MG63 (cell line): Measurements from ENCODE around the gene CDH23. TPM values are rescaled to one million over a fixed set of nuclear protein-coding genes. Genes with fewer than 3 reads are reported as not detected.

ENCODE experiments used
- DNase-seq: peaks from one replicate; pipeline ENCODE4 v3.0.0-alpha.2; 2020
- H3K27me3 ChIP-seq: fragments of 250-450 bp; sonication (Bioruptor Pico); 2 replicates; pipeline ENCODE4 v1.5.1; 2020; ENCODE audit warnings: mild to moderate bottlenecking, moderate library complexity
- H3K36me3 ChIP-seq: fragments of 250-450 bp; sonication (Bioruptor Pico); 2 replicates; pipeline ENCODE4 v1.5.1; 2020; ENCODE audit warnings: mild to moderate bottlenecking, moderate library complexity
- H3K4me3 ChIP-seq: fragments of 250-450 bp; sonication (Bioruptor Pico); 2 replicates; pipeline ENCODE4 v1.5.1; 2020; ENCODE audit warnings: mild to moderate bottlenecking, moderate library complexity
- H3K9me3 ChIP-seq: fragments of 250-450 bp; sonication (Bioruptor Pico); 2 replicates; pipeline ENCODE4 v1.5.1; 2020; ENCODE audit warnings: mild to moderate bottlenecking, moderate library complexity
- total RNA-seq: library from RNA; depleted of rRNA; stranded (reverse); fragments of >200 nt; shearing (Covaris generic); gene quantifications from 2 replicates; pipeline ENCODE4 v1.2.3, GENCODE V29; 2014; ENCODE audit warnings: low replicate concordance

Gene CDH23
- total RNA-seq, 1 experiment from 2014 or later = 0.07 TPM

DNA sequence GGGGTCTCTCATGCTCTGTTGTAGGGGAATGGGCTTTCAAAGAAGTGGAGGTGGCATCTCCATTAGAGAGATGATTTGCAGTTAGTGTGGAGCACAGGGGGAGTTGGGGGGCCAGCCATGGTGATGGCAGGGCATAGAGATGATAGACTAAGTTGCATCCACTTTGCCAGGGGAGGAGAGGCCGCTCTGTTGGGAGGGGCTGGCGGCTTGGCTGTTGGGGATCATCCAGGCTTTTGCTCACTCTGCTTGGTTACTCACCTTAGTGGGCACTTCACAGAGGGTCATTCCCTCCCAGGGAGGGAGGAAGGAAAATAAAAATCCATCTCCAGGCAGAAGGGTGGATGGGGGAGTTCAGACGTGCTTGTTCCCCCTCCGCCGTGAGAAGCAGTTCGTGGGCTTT lies 31.4 kb upstream of the CDH23 start:
- DNase-seq = no peak
- Histone ChIP-seq H3K9me3 (no peaks in the 10 kb centered on the region), H3K27me3 (no peaks in the 10 kb centered on the region)

DNA sequence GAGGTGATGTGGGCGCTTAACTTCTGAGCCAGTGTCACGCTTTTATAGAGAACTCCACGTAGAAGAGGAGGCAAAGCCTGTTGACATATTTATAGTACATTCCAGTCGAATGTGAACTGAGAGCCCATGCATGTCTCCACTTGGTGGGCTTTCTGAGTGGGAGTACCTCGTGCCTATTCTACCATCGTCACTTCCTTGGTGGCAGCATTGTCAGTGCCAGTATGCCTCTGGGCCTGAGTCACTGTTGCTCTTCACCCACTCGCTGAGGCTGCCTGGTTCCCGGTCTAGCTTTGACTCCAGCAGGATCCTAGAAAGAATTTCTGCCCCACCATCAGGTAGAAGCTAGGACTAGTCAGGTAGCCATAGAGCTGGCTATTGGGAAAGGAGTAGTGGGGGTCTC lies 30.0 kb upstream of the CDH23 start:
- H3K9me3 ChIP-seq = no peaks in the 10 kb centered on the region

More for the DNA sequence above, 31.4 kb upstream of the CDH23 start:
- no peak overlapping the region for H3K4me3 ChIP-seq
- H3K36me3 ChIP-seq = no peaks in the 10 kb centered on the region

DNA sequence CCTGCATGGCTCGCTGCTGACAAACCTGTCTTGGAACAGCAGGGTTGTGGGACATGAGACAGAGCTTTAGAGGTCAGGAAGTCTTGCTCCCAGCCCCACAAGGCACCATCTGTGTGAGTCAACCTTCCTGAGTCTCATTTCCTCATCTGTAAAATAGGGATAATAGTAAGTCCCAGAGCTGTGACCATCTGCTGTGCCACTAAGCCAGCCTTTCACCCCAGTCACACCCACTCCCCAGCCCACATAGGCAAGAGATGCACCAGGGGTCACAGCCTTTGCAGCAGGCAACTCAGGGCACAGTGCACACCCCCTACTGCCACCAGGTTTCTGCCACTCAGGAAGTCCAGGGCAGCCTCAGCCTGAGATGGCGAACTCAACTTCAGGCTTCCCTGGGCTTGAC lies 29.4 kb upstream of the CDH23 start:
- Histone ChIP-seq H3K27me3 (no peaks in the 10 kb centered on the region), H3K36me3 (no peaks in the 10 kb centered on the region), H3K9me3 (no peaks in the 10 kb centered on the region), H3K4me3 (no peak overlapping the region)
- no peak for DNase-seq

More for the DNA sequence above, 30.0 kb upstream of the CDH23 start:
- Histone ChIP-seq H3K4me3 (no peak overlapping the region), H3K27me3 (no peaks in the 10 kb centered on the region), H3K36me3 (no peaks in the 10 kb centered on the region)
- DNase-seq = no peak

- DNase-seq = no peak
- no peak overlapping the region for H3K4me3 ChIP-seq
- no peaks in the 10 kb centered on the region for H3K36me3 ChIP-seq
- no peaks in the 10 kb centered on the region for H3K27me3 ChIP-seq
- H3K9me3 ChIP-seq = no peaks in the 10 kb centered on the region
Measured at GRCh38 chr10:71368176-71368575, 28.5 kb upstream of the CDH23 start.

GRCh38 chr10:71368643-71369042 lies 28.1 kb upstream of the CDH23 start:
- no peak overlapping the region for H3K4me3 ChIP-seq
- H3K27me3 ChIP-seq = no peaks in the 10 kb centered on the region
- no peaks in the 10 kb centered on the region for H3K36me3 ChIP-seq
- no peaks in the 10 kb centered on the region for H3K9me3 ChIP-seq
- no peak for DNase-seq

DNA sequence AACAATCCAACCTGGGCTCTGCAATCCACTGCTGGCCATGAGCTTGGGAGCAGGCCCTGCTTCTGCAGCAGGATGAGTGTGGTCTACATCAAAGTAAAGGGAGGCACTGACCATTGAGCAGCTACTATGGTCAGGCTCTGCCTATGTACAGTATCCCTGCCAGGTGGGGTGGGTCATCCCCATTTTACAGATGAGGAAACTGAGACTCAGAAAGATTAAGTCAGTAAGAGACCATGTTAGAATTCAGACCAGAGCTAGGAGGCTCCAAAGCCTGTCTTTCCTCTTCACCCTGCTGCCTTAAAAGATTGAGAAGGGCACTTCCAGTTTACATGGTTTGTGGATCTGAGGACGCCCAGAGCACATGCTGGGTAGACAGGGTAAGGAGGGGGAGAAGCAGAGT lies 27.1 kb upstream of the CDH23 start:
- Histone ChIP-seq H3K4me3 (no peak overlapping the region), H3K9me3 (no peaks in the 10 kb centered on the region), H3K27me3 (no peaks in the 10 kb centered on the region), H3K36me3 (no peaks in the 10 kb centered on the region)
- DNase-seq = no peak

DNA sequence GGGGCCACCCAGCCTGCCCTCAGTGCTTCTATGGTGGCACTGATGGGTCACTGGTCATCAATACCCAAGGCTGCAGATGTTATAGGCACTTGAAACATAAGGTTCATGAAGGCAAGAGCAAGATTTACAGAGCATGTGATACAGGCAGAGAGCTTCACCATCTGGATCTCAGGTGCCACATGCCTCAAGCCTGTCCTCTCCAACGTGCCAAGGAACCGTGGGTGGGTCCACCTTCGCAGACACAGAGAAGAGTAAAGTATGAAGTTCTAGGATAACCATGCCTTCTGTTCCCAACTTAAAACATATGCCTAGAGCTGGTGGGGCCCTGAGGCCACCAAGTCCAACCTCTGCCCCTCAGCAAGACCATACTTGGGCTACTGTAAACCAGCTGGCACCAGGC lies 26.7 kb upstream of the CDH23 start:
- no peak for DNase-seq
- no peak overlapping the region for H3K4me3 ChIP-seq
- H3K36me3 ChIP-seq = no peaks in the 10 kb centered on the region
- no peaks in the 10 kb centered on the region for H3K27me3 ChIP-seq
- H3K9me3 ChIP-seq = no peaks in the 10 kb centered on the region

GRCh38 chr10:71371750-71372166 lies 25.0 kb upstream of the CDH23 start:
- DNase-seq = no peak

DNA sequence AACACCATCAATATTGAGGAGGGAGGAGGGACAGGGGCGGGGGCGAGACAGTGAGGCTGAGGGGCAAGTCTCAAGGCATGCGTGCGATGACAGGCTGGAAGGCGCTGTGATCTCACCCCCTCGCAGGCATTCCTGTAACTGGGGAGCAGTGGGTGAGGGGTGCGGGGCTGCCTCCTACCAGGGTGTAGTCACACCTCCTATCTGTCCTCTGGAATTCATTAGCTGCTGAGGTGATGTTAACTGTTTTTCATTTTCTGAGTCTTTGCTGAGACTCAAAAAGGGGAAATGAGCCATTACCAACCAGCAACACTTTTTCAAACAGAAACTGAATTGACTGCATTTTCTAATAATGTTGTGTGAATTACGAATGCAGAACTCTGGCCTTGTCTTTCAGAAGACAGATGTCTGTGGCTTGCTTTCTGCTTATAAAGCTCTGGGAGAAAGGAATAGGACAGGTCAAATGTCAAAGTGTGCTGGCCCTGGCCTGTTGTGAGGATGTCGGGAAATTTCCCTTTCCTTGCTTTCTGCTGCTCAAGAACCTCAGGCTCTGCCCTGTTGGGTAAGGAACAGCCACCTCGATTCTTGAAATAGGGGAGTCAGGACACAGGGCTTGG lies 23.7 kb upstream of the CDH23 start:
- DNase-seq = no peak
- H3K27me3 ChIP-seq = no peaks in the 10 kb centered on the region
- H3K9me3 ChIP-seq = no peaks in the 10 kb centered on the region
- no peaks in the 10 kb centered on the region for H3K36me3 ChIP-seq
- no peak overlapping the region for H3K4me3 ChIP-seq

More at GRCh38 chr10:71371750-71372166, 25.0 kb upstream of the CDH23 start:
- Histone ChIP-seq H3K36me3 (no peaks in the 10 kb centered on the region), H3K4me3 (no peak overlapping the region), H3K27me3 (no peaks in the 10 kb centered on the region), H3K9me3 (no peaks in the 10 kb centered on the region)

- H3K9me3 ChIP-seq = no peaks in the 10 kb centered on the region
- H3K36me3 ChIP-seq = no peaks in the 10 kb centered on the region
- H3K27me3 ChIP-seq = no peaks in the 10 kb centered on the region
- DNase-seq = no peak
- no peak overlapping the region for H3K4me3 ChIP-seq
Measured at GRCh38 chr10:71374481-71375233, 22.1 kb upstream of the CDH23 start.

- Histone ChIP-seq H3K27me3 (no peaks in the 10 kb centered on the region), H3K4me3 (no peak overlapping the region), H3K36me3 (no peaks in the 10 kb centered on the region), H3K9me3 (no peaks in the 10 kb centered on the region)
- no peak for DNase-seq
Measured at GRCh38 chr10:71375952-71376351, 20.8 kb upstream of the CDH23 start.

- no peaks in the 10 kb centered on the region for H3K9me3 ChIP-seq
- no peaks in the 10 kb centered on the region for H3K27me3 ChIP-seq
- H3K36me3 ChIP-seq = no peaks in the 10 kb centered on the region
- DNase-seq = no peak
- no peak overlapping the region for H3K4me3 ChIP-seq
Measured at GRCh38 chr10:71378336-71379117, 18.2 kb upstream of the CDH23 start.

GRCh38 chr10:71379118-71379766 lies 17.5 kb upstream of the CDH23 start:
- DNase-seq = no peak
- Histone ChIP-seq H3K4me3 (no peak overlapping the region), H3K36me3 (no peaks in the 10 kb centered on the region), H3K9me3 (no peaks in the 10 kb centered on the region), H3K27me3 (no peaks in the 10 kb centered on the region)

GRCh38 chr10:71380841-71381240 lies 15.9 kb upstream of the CDH23 start:
- no peak for DNase-seq
- H3K36me3 ChIP-seq = no peaks in the 10 kb centered on the region
- H3K27me3 ChIP-seq = no peaks in the 10 kb centered on the region
- H3K4me3 ChIP-seq = no peak overlapping the region
- H3K9me3 ChIP-seq = no peaks in the 10 kb centered on the region

DNA sequence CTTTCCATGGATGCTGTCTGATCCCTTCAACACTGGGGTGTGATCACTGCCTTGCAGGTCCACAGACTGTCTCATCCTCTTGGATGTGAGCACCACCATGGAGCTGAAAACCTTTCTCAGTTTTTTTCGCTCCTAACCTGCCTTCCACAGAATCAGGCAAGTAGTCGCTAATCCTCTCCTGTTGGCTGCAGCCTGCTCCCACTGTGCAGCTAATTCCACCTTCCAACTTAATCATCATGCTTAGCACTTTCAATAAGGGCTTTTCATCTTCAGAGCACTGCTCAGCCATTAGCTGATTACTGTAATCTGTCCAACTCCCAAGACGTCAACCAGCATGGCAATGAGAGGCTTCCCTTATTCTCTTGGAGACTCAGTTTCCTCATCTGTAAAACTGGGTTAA lies 15.1 kb upstream of the CDH23 start:
- DNase-seq = no peak
- Histone ChIP-seq H3K9me3 (no peaks in the 10 kb centered on the region), H3K27me3 (no peaks in the 10 kb centered on the region), H3K4me3 (no peak overlapping the region), H3K36me3 (no peaks in the 10 kb centered on the region)

DNA sequence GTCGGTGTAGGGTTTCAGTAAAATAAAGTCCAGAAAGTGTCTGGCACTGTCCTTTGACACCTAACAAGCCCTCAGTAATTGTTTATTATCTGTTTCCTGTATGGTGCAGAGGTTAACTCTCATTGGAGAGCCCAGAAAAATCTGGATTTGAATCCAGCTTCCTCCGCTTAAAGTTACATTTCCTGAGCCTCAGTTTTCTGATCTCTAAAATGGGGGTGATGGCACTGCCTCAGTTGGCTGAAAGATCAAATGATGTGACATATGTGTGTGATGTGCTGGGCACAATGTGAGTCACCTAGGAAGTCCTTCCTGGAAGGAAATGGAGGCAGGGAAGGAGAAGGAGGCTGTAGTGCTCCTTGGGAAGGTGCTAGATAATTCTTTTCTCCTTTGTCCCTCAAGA lies 14.7 kb upstream of the CDH23 start:
- DNase-seq = no peak
- Histone ChIP-seq H3K27me3 (no peaks in the 10 kb centered on the region), H3K36me3 (no peaks in the 10 kb centered on the region), H3K9me3 (no peaks in the 10 kb centered on the region), H3K4me3 (no peak overlapping the region)

- no peaks in the 10 kb centered on the region for H3K36me3 ChIP-seq
- H3K4me3 ChIP-seq = no peak overlapping the region
- no peaks in the 10 kb centered on the region for H3K27me3 ChIP-seq
- H3K9me3 ChIP-seq = no peaks in the 10 kb centered on the region
- no peak for DNase-seq
Measured at GRCh38 chr10:71382757-71383156, 14.0 kb upstream of the CDH23 start.
